ENCODE results near the gene SLC9A9.

GRCh38 chr3:143875546-143875945 lies 27.3 kb upstream of the SLC9A9 start:
- no peak for TF ChIP-seq EZH2 (IDR thresholded peaks at IDR 0.05; ENCODE audit: low read length)
- no peak for TF ChIP-seq CTCF (optimal IDR thresholded peaks at IDR 0.05 in 1 of 3, IDR thresholded peaks at IDR 0.05 in 1 of 3, conservative IDR thresholded peaks at IDR 0.05 in 1 of 3; ENCODE audit: extremely low read depth in 1 of 3, insufficient read depth in 2 of 3, low read length in 3 of 3)

Measured in keratinocyte (primary cell).